Naive thymus-derived CD4-positive, alpha-beta T cell (primary cell): Measurements from ENCODE around the gene CUEDC1. TPM values are rescaled to one million over a fixed set of nuclear protein-coding genes. Genes with fewer than 3 reads are reported as not detected.

ENCODE experiments used
- ATAC-seq: fragments of 150-1000 bp; cut with Tn5 transposase; 2 replicates; pipeline ENCODE4 v1.10.0; 2021; ENCODE audit warnings: mild to moderate bottlenecking, moderate library complexity
- CTCF ChIA-PET: fragments of 350-600 bp; sonication (Branson Sonifier 250); formaldehyde crosslinking; loops from one replicate; lab custom pipeline; 2021; ENCODE audit warnings: antibody characterized with exemption; lab: Charles Lee
- POLR2A ChIA-PET: fragments of 350-600 bp; sonication (Branson Sonifier 250); formaldehyde crosslinking; loops from one replicate; lab custom pipeline; 2021; ENCODE audit warnings: antibody characterized with exemption, inconsistent platforms; lab: Charles Lee
- DNase-seq, 9 donors: peaks; one replicate each; pipeline versions ENCODE4 v3.0.0 to v3.0.0-alpha.2; 2020 to 2022; ENCODE audit warnings: mixed read lengths in 1 of 9
- H3K27ac ChIP-seq: one replicate; pipeline ENCODE4 v1.7.0; 2013; ENCODE audit warnings: mild to moderate bottlenecking, low read depth, low read length, moderate library complexity
- H3K27me3 ChIP-seq, 2 donors: one replicate each; pipeline ENCODE4 v1.7.0; 2013; ENCODE audit warnings: low read length in 2 of 2, mild to moderate bottlenecking in 2 of 2, moderate library complexity in 2 of 2; ENCODE audit not compliant: control insufficient read depth in 2 of 2, insufficient read depth in 2 of 2
- H3K36me3 ChIP-seq, 3 experiments: 1 replicate in 2 of 3; 2 replicates in 1 of 3; pipeline ENCODE4 v1.7.0; 2013; ENCODE audit warnings: low read length in 3 of 3, mild to moderate bottlenecking in 3 of 3, moderate library complexity in 1 of 3; ENCODE audit not compliant: insufficient read depth in 3 of 3, control insufficient read depth in 2 of 3
- H3K4me1 ChIP-seq, 2 donors: one replicate each; pipeline ENCODE4 v1.7.0; 2013; ENCODE audit warnings: low read length in 2 of 2, mild to moderate bottlenecking in 2 of 2, moderate library complexity in 1 of 2; ENCODE audit not compliant: control insufficient read depth in 2 of 2, insufficient read depth in 2 of 2
- H3K4me3 ChIP-seq: 2 replicates; pipeline ENCODE4 v1.7.0; 2013; ENCODE audit warnings: mild to moderate bottlenecking, low read length
- H3K9me3 ChIP-seq, 3 experiments: 1 replicate in 2 of 3; 2 replicates in 1 of 3; pipeline ENCODE4 v1.7.0; 2013; ENCODE audit warnings: low read length in 3 of 3; ENCODE audit not compliant: control insufficient read depth in 2 of 3
- H3K27ac Mint-ChIP-seq, 9 donors: one replicate each; pipeline ENCODE4 v1.8.0; 2020 to 2022; ENCODE audit warnings: mixed read lengths in 9 of 9, mild to moderate bottlenecking in 8 of 9, moderate library complexity in 5 of 9, inconsistent platforms in 2 of 9
- H3K27me3 Mint-ChIP-seq, 5 donors: one replicate each; pipeline ENCODE4 v1.8.0; 2021 to 2022; ENCODE audit warnings: mixed read lengths in 5 of 5, mild to moderate bottlenecking in 1 of 5
- H3K36me3 Mint-ChIP-seq, 5 donors: one replicate each; pipeline ENCODE4 v1.8.0; 2020 to 2022; ENCODE audit warnings: mixed read lengths in 5 of 5, mild to moderate bottlenecking in 3 of 5, inconsistent platforms in 1 of 5
- H3K4me1 Mint-ChIP-seq, 7 donors: one replicate each; pipeline ENCODE4 v1.8.0; 2020 to 2022; ENCODE audit warnings: mixed read lengths in 7 of 7, mild to moderate bottlenecking in 3 of 7, inconsistent platforms in 1 of 7
- H3K4me3 Mint-ChIP-seq, 10 donors: one replicate each; pipeline ENCODE4 v1.8.0; 2020 to 2022; ENCODE audit warnings: mild to moderate bottlenecking in 10 of 10, mixed read lengths in 10 of 10, moderate library complexity in 6 of 10, inconsistent platforms in 2 of 10
- H3K9me3 Mint-ChIP-seq, 11 donors: one replicate each; pipeline ENCODE4 v1.8.0; 2020 to 2022; ENCODE audit warnings: mixed read lengths in 11 of 11, mild to moderate bottlenecking in 4 of 11, inconsistent platforms in 1 of 11, moderate library complexity in 1 of 11
- intact Hi-C, 2 donors: fragments of 100-400 bp; cut with micrococcal nuclease; formaldehyde crosslinking; loops; one replicate each; pipeline ENCODE4 v1.15.1; 2023
- polyA plus RNA-seq, 2 donors: library from polyadenylated mRNA; unstranded; fragments of 300-500 nt; fragmentation: Illumina TruSeq; gene quantifications; one replicate each; pipeline ENCODE4 v1.2.3, GENCODE V29; 2021
- total RNA-seq, 6 experiments: library from RNA in 5 of 6; stranded (reverse) in 5 of 6; gene quantifications; 1 replicate in 5 of 6; 2 replicates in 1 of 6; pipeline ENCODE4 v1.2.3 and lab custom pipeline; 2021 to 2026

CUEDC1 gene
- total and polyA plus RNA-seq, 7 experiments from 2014 or later, result 0.10 to 7.7 (median 1.0) TPM; not detected in 2

GRCh38 chr17:57887161-57887560 is 68.1 kb downstream of the CUEDC1 start:
- no peak for DNase-seq
- Histone ChIP-seq H3K4me1 (no peaks in the 10 kb centered on the region), H3K4me3 (no peak overlapping the region), H3K9me3 (no peaks in the 10 kb centered on the region), H3K27me3 (no peaks in the 10 kb centered on the region), H3K27ac (no peak overlapping the region), H3K36me3 (no peaks in the 10 kb centered on the region)
- H3K27ac Mint-ChIP-seq, result no peak overlapping the region
- intact Hi-C loops, result no loop called here
- ChIA-PET CTCF (interaction anchor here (0.6 kb wide), 1 partner anchor 19 kb away, joined by 3 read pairs; no protein-coding TSS in a partner anchor), POLR2A (no interaction called here)
- H3K27me3 Mint-ChIP-seq, result peaks cover 0 to 4% (median 0%) of the 10 kb centered on the region in 5 donors
- no peak overlapping the region for H3K4me3 Mint-ChIP-seq
- H3K9me3 Mint-ChIP-seq, result peaks cover 0 to 2% (median 0%) of the 10 kb centered on the region in 11 donors
- ATAC-seq, result no peak
- H3K36me3 Mint-ChIP-seq, result no peaks in the 10 kb centered on the region
- peaks cover 0 to 4% (median 0%) of the 10 kb centered on the region in 7 donors for H3K4me1 Mint-ChIP-seq

GRCh38 chr17:57886020-57886419 is 69.2 kb downstream of the CUEDC1 start:
- intact Hi-C loops, result no loop called here
- Mint-ChIP-seq H3K4me3 (no peak overlapping the region), H3K9me3 (peaks cover 0 to 2% (median 0%) of the 10 kb centered on the region in 11 donors), H3K27ac (no peak overlapping the region), H3K36me3 (no peaks in the 10 kb centered on the region), H3K4me1 (peaks cover 0 to under 1% (median 0%) of the 10 kb centered on the region in 7 donors), H3K27me3 (peaks cover 0 to 3% (median 0%) of the 10 kb centered on the region in 5 donors)
- ATAC-seq (no peak), DNase-seq (no peak)
- Histone ChIP-seq H3K36me3 (no peaks in the 10 kb centered on the region), H3K4me3 (no peak overlapping the region), H3K9me3 (no peaks in the 10 kb centered on the region), H3K27me3 (no peaks in the 10 kb centered on the region), H3K4me1 (no peaks in the 10 kb centered on the region), H3K27ac (no peak overlapping the region)
- ChIA-PET POLR2A (no interaction called here), CTCF (no interaction called here)

- Mint-ChIP-seq H3K4me1 (peaks cover 0 to 5% (median 1%) of the 10 kb centered on the region in 7 donors), H3K9me3 (peaks cover 0 to 2% (median 0%) of the 10 kb centered on the region in 11 donors), H3K27me3 (peaks cover 0 to 9% (median 0%) of the 10 kb centered on the region in 5 donors), H3K27ac (no peak overlapping the region), H3K36me3 (no peaks in the 10 kb centered on the region), H3K4me3 (no peak overlapping the region)
- no peaks in the 10 kb centered on the region for H3K4me1 ChIP-seq
- H3K36me3 ChIP-seq, result no peaks in the 10 kb centered on the region
- H3K9me3 ChIP-seq, result no peaks in the 10 kb centered on the region
- H3K27me3 ChIP-seq, result no peaks in the 10 kb centered on the region
- intact Hi-C loops, result no loop called here
- ChIA-PET CTCF (no interaction called here), POLR2A (no interaction called here)
- H3K4me3 ChIP-seq, result no peak overlapping the region
- DNase-seq (no peak), ATAC-seq (no peak)
- H3K27ac ChIP-seq, result no peak overlapping the region
These were observed 69.9 kb downstream of the CUEDC1 start for GRCh38 chr17:57885148-57885915.

GRCh38 chr17:57881783-57882351 is 73.3 kb downstream of the CUEDC1 start:
- peaks cover 5 to 16% (median 11%) of the 10 kb centered on the region in 7 donors for H3K4me1 Mint-ChIP-seq
- Histone ChIP-seq H3K4me3 (no peak overlapping the region), H3K27me3 (no peaks in the 10 kb centered on the region), H3K9me3 (no peaks in the 10 kb centered on the region), H3K36me3 (no peaks in the 10 kb centered on the region), H3K4me1 (no peaks in the 10 kb centered on the region), H3K27ac (no peak overlapping the region)
- ChIA-PET CTCF (no interaction called here), POLR2A (no interaction called here)
- H3K4me3 Mint-ChIP-seq, result no peak overlapping the region
- H3K27ac Mint-ChIP-seq, result no peak overlapping the region
- ATAC-seq, result no peak
- DNase-seq, result no peak
- H3K36me3 Mint-ChIP-seq, result no peaks in the 10 kb centered on the region
- peaks cover 0 to 21% (median 0%) of the 10 kb centered on the region in 5 donors for H3K27me3 Mint-ChIP-seq
- intact Hi-C loops, result no loop called here
- H3K9me3 Mint-ChIP-seq, result peaks cover 0 to 2% (median 0%) of the 10 kb centered on the region in 11 donors

GRCh38 chr17:57881143-57881542 is 74.1 kb downstream of the CUEDC1 start:
- Mint-ChIP-seq H3K27ac (no peak overlapping the region), H3K36me3 (no peaks in the 10 kb centered on the region), H3K4me1 (peaks cover 5 to 20% (median 12%) of the 10 kb centered on the region in 7 donors), H3K9me3 (peaks cover 0 to 2% (median 0%) of the 10 kb centered on the region in 11 donors), H3K27me3 (peaks cover 0 to 24% (median 0%) of the 10 kb centered on the region in 5 donors), H3K4me3 (no peak overlapping the region)
- DNase-seq (no peak), ATAC-seq (no peak)
- Histone ChIP-seq H3K27ac (no peak overlapping the region), H3K36me3 (no peaks in the 10 kb centered on the region), H3K4me3 (no peak overlapping the region), H3K9me3 (no peaks in the 10 kb centered on the region), H3K4me1 (no peaks in the 10 kb centered on the region), H3K27me3 (no peaks in the 10 kb centered on the region)
- intact Hi-C loops, result no loop called here
- CTCF ChIA-PET, result no interaction called here
- POLR2A ChIA-PET, result no interaction called here

GRCh38 chr17:57880086-57880456 is 75.1 kb downstream of the CUEDC1 start:
- ATAC-seq (peak; percentile 47), DNase-seq (no peak)
- Mint-ChIP-seq H3K9me3 (peaks cover 0 to 2% (median 0%) of the 10 kb centered on the region in 11 donors), H3K27me3 (peaks cover 0 to 31% (median 0%) of the 10 kb centered on the region in 5 donors), H3K4me3 (no peak overlapping the region), H3K36me3 (no peaks in the 10 kb centered on the region), H3K4me1 (peaks cover 5 to 21% (median 13%) of the 10 kb centered on the region in 7 donors), H3K27ac (peak overlapping the region in 1 of 9 donors; percentile 23)
- ChIA-PET POLR2A (interaction anchor here (0.6 kb wide), 1 partner anchor 217 kb away, joined by 3 read pairs; no protein-coding TSS in a partner anchor), CTCF (interaction anchor here (0.8 kb wide), 1 partner anchor 22 kb away, joined by 4 read pairs; no protein-coding TSS in a partner anchor)
- Histone ChIP-seq H3K27me3 (no peaks in the 10 kb centered on the region), H3K27ac (no peak overlapping the region), H3K4me1 (peaks cover 0 to 1% of the 10 kb centered on the region in 2 donors), H3K36me3 (no peaks in the 10 kb centered on the region), H3K4me3 (no peak overlapping the region), H3K9me3 (no peaks in the 10 kb centered on the region)
- intact Hi-C loops, result no loop called here
